IPS DF 4.7 (cell line): ENCODE measurements around the gene ZNF581.
A peak's percentile ranks its signal among the peaks of the same experiment; 100 is the strongest.

Experiments used
- DNase-seq: peaks from one replicate; pipeline ENCODE4 v3.0.0-alpha.2; 2013; ENCODE audit warnings: low spot score; ENCODE audit errors: extremely low read depth

ZNF581 gene

GRCh38 chr19:55666343-55667005, 23.0 kb downstream of the ZNF581 start:
- no peak for DNase-seq

DNA sequence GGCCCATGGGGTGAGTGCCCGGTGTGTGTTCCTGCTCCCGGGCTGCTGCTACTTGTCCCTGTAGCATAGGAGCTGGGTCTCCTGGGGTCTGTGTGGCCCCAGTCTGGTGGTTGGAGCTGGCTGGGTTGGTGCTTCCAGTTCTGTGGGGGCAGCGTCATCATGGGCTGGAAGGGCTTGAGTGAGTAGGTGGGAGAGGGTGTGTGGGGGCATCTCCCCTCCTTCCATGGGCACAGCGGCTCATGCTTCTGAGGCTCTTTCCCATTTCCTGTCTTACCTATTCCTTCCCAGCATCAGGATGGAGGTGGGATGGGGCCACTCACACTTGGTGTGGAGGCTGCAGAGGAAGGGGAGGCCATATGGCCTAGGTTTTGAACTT, 23.5 kb downstream of the ZNF581 start:
- DNase-seq, result no peak

DNA sequence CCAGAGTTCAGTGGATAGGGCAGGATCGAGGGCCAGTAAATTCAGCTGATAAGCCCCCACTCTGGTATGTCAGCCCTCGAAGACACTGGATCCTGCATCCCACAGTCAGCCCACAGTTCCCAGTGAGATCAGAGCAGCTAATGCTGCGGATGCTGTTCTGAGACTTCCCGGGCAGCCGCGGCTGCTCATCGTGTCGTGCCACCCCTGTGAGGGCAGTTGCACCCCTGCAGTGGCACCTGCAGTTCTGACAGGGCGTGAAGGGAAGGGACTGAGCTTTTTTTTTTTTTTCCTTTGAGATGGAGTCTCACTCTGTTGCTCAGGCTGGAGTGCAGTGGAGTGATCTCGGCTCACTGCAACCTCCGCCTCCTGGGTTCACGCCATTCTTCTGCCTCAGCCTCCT, 24.1 kb downstream of the ZNF581 start:
- DNase-seq, result no peak

DNA sequence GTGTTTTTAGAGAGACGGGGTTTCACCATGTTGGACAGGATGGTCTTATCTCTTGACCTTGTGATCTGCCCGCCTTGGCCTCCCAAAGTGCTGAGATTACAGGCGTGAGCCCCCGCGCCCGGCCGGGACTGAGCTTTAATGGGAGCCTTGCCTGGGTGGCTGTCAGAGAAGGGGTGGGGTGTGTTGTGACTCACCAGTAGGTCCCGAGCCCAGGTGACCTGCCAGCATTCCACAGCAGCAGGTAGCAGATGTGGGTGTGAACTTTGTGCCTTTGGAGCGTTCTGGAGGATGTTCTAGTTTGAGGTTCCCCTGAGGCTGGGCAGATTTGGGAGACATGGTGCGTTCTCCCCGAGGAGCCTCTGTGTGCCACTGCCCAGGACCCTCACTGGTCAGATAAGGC, 24.5 kb downstream of the ZNF581 start:
- no peak for DNase-seq

GRCh38 chr19:55668603-55669348, 25.3 kb downstream of the ZNF581 start:
- DNase-seq, result no peak

DNA sequence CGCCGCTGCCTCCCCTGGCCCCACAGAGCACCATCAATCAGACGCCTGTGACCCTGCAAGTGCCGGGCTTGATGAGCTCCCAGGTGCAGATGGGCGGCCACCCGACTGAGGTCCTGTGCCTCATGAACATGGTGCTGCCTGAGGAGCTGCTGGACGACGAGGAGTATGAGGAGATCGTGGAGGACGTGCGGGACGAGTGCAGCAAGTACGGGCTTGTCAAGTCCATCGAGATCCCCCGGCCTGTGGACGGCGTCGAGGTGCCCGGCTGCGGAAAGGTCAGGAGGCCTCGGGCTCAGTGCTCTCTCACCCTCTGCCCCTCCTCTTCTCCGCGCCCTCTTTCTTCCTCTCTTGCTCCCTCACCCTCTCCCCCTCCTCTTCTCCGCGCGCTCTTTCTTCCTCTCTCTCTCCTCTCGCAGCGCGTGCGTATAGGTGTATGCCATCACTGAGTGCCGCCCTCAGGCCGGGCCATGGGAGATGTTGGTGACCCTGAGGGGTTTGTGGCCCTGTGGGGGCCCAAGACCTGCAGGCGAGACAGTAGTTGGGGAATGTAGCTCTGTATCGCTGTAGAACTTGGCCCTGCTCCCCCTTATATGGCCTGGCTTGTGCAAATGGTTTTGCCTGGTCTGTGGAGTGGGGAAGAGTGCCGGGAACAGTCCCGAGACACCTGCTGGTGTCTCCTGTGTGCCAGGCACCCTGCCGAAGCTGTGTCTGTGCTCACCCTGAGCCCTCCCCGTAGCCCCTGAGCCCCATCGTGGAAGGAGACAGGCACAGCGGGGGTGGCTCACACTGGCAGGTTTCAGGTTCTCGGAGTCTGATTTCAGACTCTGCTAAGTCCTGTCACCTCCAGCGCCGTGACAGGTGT, 26.2 kb downstream of the ZNF581 start:
- no peak for DNase-seq

GRCh38 chr19:55670280-55671053, 27.0 kb downstream of the ZNF581 start:
- no peak for DNase-seq

DNA sequence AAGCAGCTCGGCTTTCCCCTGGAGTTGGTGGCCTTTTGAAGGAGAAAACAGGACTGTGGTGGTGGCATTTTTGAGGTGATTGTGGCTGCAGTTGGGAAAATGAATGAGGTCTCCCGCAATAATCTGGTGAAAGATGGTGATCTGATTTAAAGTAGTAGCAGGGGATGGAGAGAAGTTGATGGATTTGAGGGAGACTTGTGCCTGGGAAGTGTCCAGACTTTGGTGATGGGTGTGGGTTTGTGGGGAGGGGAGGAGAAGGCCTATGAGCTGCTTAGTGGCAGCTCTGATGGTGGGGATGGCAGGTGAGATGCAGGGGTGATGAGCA, 27.6 kb downstream of the ZNF581 start:
- no peak for DNase-seq

- DNase-seq, result no peak
Observed at GRCh38 chr19:55672418-55672817, 29.0 kb downstream of the ZNF581 start.

GRCh38 chr19:55673465-55673864, 30.0 kb downstream of the ZNF581 start:
- no peak for DNase-seq

DNA sequence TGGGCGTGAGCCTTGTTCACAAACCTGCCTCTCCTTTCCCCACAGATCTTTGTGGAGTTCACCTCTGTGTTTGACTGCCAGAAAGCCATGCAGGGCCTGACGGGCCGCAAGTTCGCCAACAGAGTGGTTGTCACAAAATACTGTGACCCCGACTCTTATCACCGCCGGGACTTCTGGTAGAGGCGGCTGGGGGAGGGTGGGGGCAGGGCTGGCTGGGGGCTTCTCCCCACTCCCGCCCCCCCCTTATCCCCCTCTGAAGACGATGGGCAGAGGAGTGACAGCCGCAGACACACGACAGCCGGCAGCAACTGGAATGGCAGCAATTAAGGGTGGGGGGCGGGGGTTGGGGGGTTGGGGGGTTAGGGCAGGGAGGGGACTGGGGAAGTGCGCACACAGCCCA, 30.4 kb downstream of the ZNF581 start:
- DNase-seq, result no peak

GRCh38 chr19:55674459-55674840, 31.0 kb downstream of the ZNF581 start:
- DNase-seq, result no peak

GRCh38 chr19:55674841-55675660, 31.6 kb downstream of the ZNF581 start, which contains the start of gene EPN1:
TSS of gene EPN1 (plus strand) at chr19:55675226. CDS start at chr19:55678628, 3,402 bp downstream.
- peak; percentile 56 for DNase-seq

- DNase-seq, result no peak
Observed at GRCh38 chr19:55675661-55676354, 32.4 kb downstream of the ZNF581 start.

- no peak for DNase-seq
Observed at GRCh38 chr19:55676383-55676782, 32.9 kb downstream of the ZNF581 start.

GRCh38 chr19:55676889-55677505, 33.5 kb downstream of the ZNF581 start:
- no peak for DNase-seq

GRCh38 chr19:55677572-55678028, 34.2 kb downstream of the ZNF581 start:
- DNase-seq, result no peak

GRCh38 chr19:55678121-55678671, 34.7 kb downstream of the ZNF581 start:
- DNase-seq, result no peak
